Suprapubic skin (tissue), 4 donors: ENCODE results near the gene RRP36.

Experiments used
- CTCF ChIP-seq, 2 donors: fragments of 200-600 bp in 1 of 2; fragments of 450-650 bp in 1 of 2; sonication (generic) in 1 of 2; IDR thresholded peaks; one replicate each; pipeline ENCODE4 v1.5.1; 2016 to 2019; ENCODE audit warnings: antibody characterized with exemption in 2 of 2, mild to moderate bottlenecking in 1 of 2, moderate library complexity in 1 of 2
- EP300 ChIP-seq: sonication (generic); formaldehyde crosslinking; IDR thresholded peaks from one replicate; pipeline ENCODE4 v1.6.1; 2017; ENCODE audit warnings: antibody characterized with exemption
- POLR2A ChIP-seq, 2 donors: fragments of 450-650 bp; IDR thresholded peaks; one replicate each; pipeline ENCODE4 v1.6.1; 2017; ENCODE audit warnings: antibody characterized with exemption in 2 of 2, mild to moderate bottlenecking in 2 of 2, moderate library complexity in 2 of 2
- POLR2AphosphoS5 ChIP-seq, 3 donors: sonication (generic); formaldehyde crosslinking; IDR thresholded peaks; one replicate each; pipeline ENCODE4 v1.6.1; 2017; ENCODE audit warnings: antibody characterized with exemption in 3 of 3

GRCh38 chr6:43061861-43062260, 40.4 kb downstream of the RRP36 start:
- no peak for TF ChIP-seq POLR2A (IDR thresholded peaks at IDR 0.05)
- no peak for TF ChIP-seq CTCF (IDR thresholded peaks at IDR 0.05)
- no peak for TF ChIP-seq EP300
- no peak for TF ChIP-seq POLR2AphosphoS5 (IDR thresholded peaks at IDR 0.05)
